HEK293T (cell line): Measurements from ENCODE around the gene CCDC17.

Experiments
- ARNT ChIP-seq: fragments of 450-650 bp; IDR thresholded peaks from 2 replicates; pipeline ENCODE4 v1.6.1; 2017; ENCODE audit warnings: mild to moderate bottlenecking
- BHLHE40 ChIP-seq: fragments of 450-650 bp; IDR thresholded peaks from 2 replicates; pipeline ENCODE4 v1.6.1; 2016; ENCODE audit warnings: mild to moderate bottlenecking, moderate library complexity, borderline replicate concordance
- ELF4 ChIP-seq: fragments of 450-650 bp; IDR thresholded peaks from 2 replicates; pipeline ENCODE4 v1.6.1; 2017; ENCODE audit warnings: antibody characterized with exemption
- FOXA1 ChIP-seq: fragments of 450-650 bp; IDR thresholded peaks from 2 replicates; pipeline ENCODE4 v1.6.1; 2016; ENCODE audit warnings: mild to moderate bottlenecking
- FOXK2 ChIP-seq: fragments of 450-650 bp; IDR thresholded peaks from 2 replicates; pipeline ENCODE4 v1.6.1; 2016; ENCODE audit warnings: mild to moderate bottlenecking
- FOXM1 ChIP-seq: fragments of 450-650 bp; IDR thresholded peaks from 2 replicates; pipeline ENCODE4 v1.6.1; 2017; ENCODE audit warnings: mild to moderate bottlenecking, borderline replicate concordance
- HDGF ChIP-seq: fragments of 450-650 bp; IDR thresholded peaks from 2 replicates; pipeline ENCODE4 v1.6.1; 2017; ENCODE audit warnings: antibody characterized with exemption, borderline replicate concordance
- L3MBTL2 ChIP-seq: fragments of 450-650 bp; conservative IDR thresholded peaks from 2 replicates; pipeline ENCODE4 v1.6.1; 2016; ENCODE audit warnings: mild to moderate bottlenecking
- LEF1 ChIP-seq: fragments of 450-650 bp; IDR thresholded peaks from 2 replicates; pipeline ENCODE4 v1.6.1; 2017; ENCODE audit warnings: mild to moderate bottlenecking, borderline replicate concordance
- NFRKB ChIP-seq: fragments of 450-650 bp; IDR thresholded peaks from 2 replicates; pipeline ENCODE4 v1.6.1; 2016; ENCODE audit warnings: mild to moderate bottlenecking, moderate library complexity
- SP1 ChIP-seq: fragments of 450-650 bp; IDR thresholded peaks from 2 replicates; pipeline ENCODE4 v1.6.1; 2017
- SUZ12 ChIP-seq: fragments of 450-650 bp; IDR thresholded peaks from 2 replicates; pipeline ENCODE4 v1.6.1; 2016; ENCODE audit warnings: mild to moderate bottlenecking
- TARDBP ChIP-seq: fragments of 450-650 bp; IDR thresholded peaks from 2 replicates; pipeline ENCODE4 v1.6.1; 2016
- ZNF384 ChIP-seq: fragments of 450-650 bp; IDR thresholded peaks from 2 replicates; pipeline ENCODE4 v1.6.1; 2016

DNA sequence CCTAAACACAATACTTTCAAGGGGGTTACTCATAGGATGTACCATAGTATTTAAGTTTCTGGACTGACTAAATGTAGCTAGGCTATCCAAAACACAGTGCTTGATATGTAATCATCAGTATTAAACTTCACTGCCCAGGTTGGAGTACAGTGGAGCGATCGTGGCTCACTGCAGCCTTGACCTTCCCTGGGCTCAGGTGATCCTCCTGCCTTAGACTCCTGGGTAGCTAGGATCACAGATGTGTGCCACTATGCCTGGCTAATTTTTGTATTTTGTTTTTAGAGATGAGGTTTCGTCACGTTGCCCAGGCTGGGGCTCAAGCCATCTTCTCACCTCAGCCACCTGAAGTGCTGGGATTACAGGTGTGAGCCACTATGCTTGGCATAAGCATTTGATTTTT is 29.4 kb downstream of the CCDC17 start:
- TF ChIP-seq LEF1 (no peak), NFRKB (no peak), BHLHE40 (no peak), SP1 (no peak), FOXA1 (no peak), ELF4 (no peak), FOXM1 (no peak), SUZ12 (no peak), FOXK2 (no peak), ARNT (no peak), ZNF384 (no peak), L3MBTL2 (no peak), TARDBP (no peak), HDGF (no peak)
